ENCODE results near the gene MNAT1.
"Not testable (repeated sequence)": the region's sequence is repeated elsewhere in the genome, so short reads cannot be mapped to it uniquely, and the experiment has no call there.

The MNAT1 gene

GRCh38 chr14:60777856-60778578 lies 43.5 kb downstream of the MNAT1 start:
- peak overlapping the region; percentile 40 for H3K9ac ChIP-seq (ENCODE audit: low read depth, low read length)
- peaks cover 45% of the 10 kb centered on the region for H3K4me1 ChIP-seq (ENCODE audit: control insufficient read depth, insufficient read depth, low read length)
- H3K27me3 ChIP-seq (ENCODE audit: control insufficient read depth, insufficient read depth, low read length) = no peaks in the 10 kb centered on the region
- no peaks in the 10 kb centered on the region for H3K9me3 ChIP-seq (replicated peaks; ENCODE audit: low read length)
- H3K36me3 ChIP-seq (ENCODE audit: insufficient read depth, low read length) = no peaks in the 10 kb centered on the region
- H3K4me3 ChIP-seq (ENCODE audit: low read length) = no peak overlapping the region
- H3K4me2 ChIP-seq (ENCODE audit: low read length) = peak overlapping the region; percentile 56

GRCh38 chr14:60779745-60780514 lies 45.4 kb downstream of the MNAT1 start:
- H3K4me1 ChIP-seq (ENCODE audit: control insufficient read depth, insufficient read depth, low read length) = peaks cover 32% of the 10 kb centered on the region
- not testable (repeated sequence) for H3K9me3 ChIP-seq (replicated peaks; ENCODE audit: low read length); H3K9ac ChIP-seq (ENCODE audit: low read depth, low read length)

GRCh38 chr14:60780558-60780957 lies 46.0 kb downstream of the MNAT1 start:
- H3K36me3 ChIP-seq (ENCODE audit: insufficient read depth, low read length); H3K4me3 ChIP-seq (ENCODE audit: low read length); H3K27me3 ChIP-seq (ENCODE audit: control insufficient read depth, insufficient read depth, low read length); H3K9me3 ChIP-seq (replicated peaks; ENCODE audit: low read length); H3K4me2 ChIP-seq (ENCODE audit: low read length); H3K9ac ChIP-seq (ENCODE audit: low read depth, low read length): not testable (repeated sequence)
- H3K4me1 ChIP-seq (ENCODE audit: control insufficient read depth, insufficient read depth, low read length) = peaks cover 26% of the 10 kb centered on the region

More at GRCh38 chr14:60779745-60780514, 45.4 kb downstream of the MNAT1 start:
- H3K36me3 ChIP-seq (ENCODE audit: insufficient read depth, low read length); H3K4me3 ChIP-seq (ENCODE audit: low read length); H3K4me2 ChIP-seq (ENCODE audit: low read length); H3K27me3 ChIP-seq (ENCODE audit: control insufficient read depth, insufficient read depth, low read length): not testable (repeated sequence)

DNA sequence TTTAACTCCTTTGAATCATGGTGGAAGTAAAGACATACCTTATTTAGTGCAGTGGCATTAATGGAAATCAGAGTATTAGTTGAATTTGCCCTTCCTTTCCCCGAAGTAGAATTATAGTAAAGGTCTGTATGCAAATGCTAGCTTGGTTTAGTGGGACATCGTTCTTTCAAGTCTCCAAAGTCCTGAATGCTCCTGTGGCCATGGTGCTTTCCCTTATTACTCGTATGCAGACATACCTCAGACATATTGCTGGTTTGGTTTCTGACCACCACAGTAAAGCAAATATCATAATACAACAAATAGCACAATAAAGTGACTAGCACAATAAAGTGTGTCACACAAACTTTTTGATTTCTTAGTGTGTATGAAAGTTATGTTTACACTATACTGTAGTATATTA lies 52.3 kb downstream of the MNAT1 start:
- Histone ChIP-seq H3K4me3 (ENCODE audit: low read length) (no peak overlapping the region), H3K9ac (ENCODE audit: low read depth, low read length) (no peak overlapping the region), H3K4me1 (ENCODE audit: control insufficient read depth, insufficient read depth, low read length) (no peaks in the 10 kb centered on the region), H3K9me3 (replicated peaks; ENCODE audit: low read length) (no peaks in the 10 kb centered on the region), H3K36me3 (ENCODE audit: insufficient read depth, low read length) (peaks cover 4% of the 10 kb centered on the region), H3K4me2 (ENCODE audit: low read length) (no peak overlapping the region), H3K27me3 (ENCODE audit: control insufficient read depth, insufficient read depth, low read length) (no peaks in the 10 kb centered on the region)

- Histone ChIP-seq H3K9me3 (replicated peaks; ENCODE audit: low read length) (no peaks in the 10 kb centered on the region), H3K4me2 (ENCODE audit: low read length) (no peak overlapping the region), H3K4me3 (ENCODE audit: low read length) (no peak overlapping the region), H3K4me1 (ENCODE audit: control insufficient read depth, insufficient read depth, low read length) (no peaks in the 10 kb centered on the region), H3K27me3 (ENCODE audit: control insufficient read depth, insufficient read depth, low read length) (no peaks in the 10 kb centered on the region), H3K36me3 (ENCODE audit: insufficient read depth, low read length) (peaks cover 4% of the 10 kb centered on the region), H3K9ac (ENCODE audit: low read depth, low read length) (no peak overlapping the region)
Observed at GRCh38 chr14:60789656-60790055, 55.1 kb downstream of the MNAT1 start.

- Histone ChIP-seq H3K36me3 (ENCODE audit: insufficient read depth, low read length) (peaks cover 4% of the 10 kb centered on the region), H3K4me3 (ENCODE audit: low read length) (no peak overlapping the region), H3K27me3 (ENCODE audit: control insufficient read depth, insufficient read depth, low read length) (no peaks in the 10 kb centered on the region), H3K4me2 (ENCODE audit: low read length) (no peak overlapping the region), H3K4me1 (ENCODE audit: control insufficient read depth, insufficient read depth, low read length) (no peaks in the 10 kb centered on the region), H3K9ac (ENCODE audit: low read depth, low read length) (no peak overlapping the region), H3K9me3 (replicated peaks; ENCODE audit: low read length) (no peaks in the 10 kb centered on the region)
Observed at GRCh38 chr14:60790850-60791249, 56.3 kb downstream of the MNAT1 start.

DNA sequence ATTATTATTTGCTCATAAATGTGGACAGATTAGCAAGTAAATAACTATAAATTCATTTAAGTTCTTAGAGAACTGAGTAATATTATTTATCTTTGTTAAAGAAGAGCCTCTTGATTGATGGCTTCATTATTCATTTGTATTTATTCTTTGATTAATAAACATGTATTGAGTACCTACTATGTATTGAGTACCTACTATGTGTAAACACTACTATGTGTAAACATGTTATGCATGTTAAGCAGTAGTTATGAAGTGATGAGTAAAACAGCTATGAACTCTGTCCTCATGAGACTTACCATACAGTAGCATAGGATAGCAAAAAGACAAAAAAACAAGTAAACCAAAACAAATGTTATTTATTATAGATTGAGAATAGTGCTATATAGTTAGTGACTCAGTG lies 61.9 kb downstream of the MNAT1 start:
- Histone ChIP-seq H3K9me3 (replicated peaks; ENCODE audit: low read length) (no peaks in the 10 kb centered on the region), H3K4me3 (ENCODE audit: low read length) (no peak overlapping the region), H3K27me3 (ENCODE audit: control insufficient read depth, insufficient read depth, low read length) (no peaks in the 10 kb centered on the region), H3K4me2 (ENCODE audit: low read length) (no peak overlapping the region), H3K4me1 (ENCODE audit: control insufficient read depth, insufficient read depth, low read length) (no peaks in the 10 kb centered on the region), H3K36me3 (ENCODE audit: insufficient read depth, low read length) (no peaks in the 10 kb centered on the region), H3K9ac (ENCODE audit: low read depth, low read length) (no peak overlapping the region)

DNA sequence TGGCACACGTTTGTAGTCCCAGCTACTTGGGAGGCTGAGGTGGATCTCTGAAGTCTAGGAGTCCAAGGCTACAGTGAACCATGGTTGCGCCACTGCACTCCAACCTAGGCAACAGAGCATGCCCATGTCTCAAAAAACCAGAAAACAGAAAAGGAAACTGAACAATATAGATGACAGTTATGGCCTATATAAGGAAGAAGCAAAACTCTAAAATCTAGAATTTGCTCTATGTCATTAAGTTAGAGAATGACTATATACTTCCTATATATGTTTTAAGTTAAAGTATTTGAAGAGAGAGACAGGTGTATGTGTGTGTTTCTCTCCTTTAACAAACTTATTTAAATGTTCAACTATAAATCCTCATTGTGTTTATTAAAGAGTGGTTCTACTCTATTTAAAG lies 65.8 kb downstream of the MNAT1 start:
- Histone ChIP-seq H3K4me2 (ENCODE audit: low read length) (no peak overlapping the region), H3K36me3 (ENCODE audit: insufficient read depth, low read length) (no peaks in the 10 kb centered on the region)

DNA sequence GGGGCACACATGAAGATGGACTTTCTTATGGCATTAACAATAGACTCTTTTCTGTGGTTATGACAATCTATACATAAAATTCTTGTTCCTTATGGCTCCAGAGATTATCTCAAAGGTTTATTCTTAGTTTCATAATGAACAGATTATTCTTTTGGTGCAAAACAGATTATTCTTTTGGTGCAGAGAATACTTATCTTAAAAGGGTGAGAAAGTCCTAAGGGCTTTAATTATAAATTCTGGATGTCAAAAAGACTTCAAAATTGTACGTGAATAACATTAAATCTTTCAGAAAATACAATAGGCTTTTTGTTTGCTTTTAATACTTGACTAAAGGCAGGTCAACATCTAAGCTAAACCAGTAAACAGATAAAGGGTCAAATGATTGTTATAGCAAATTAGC lies 69.3 kb downstream of the MNAT1 start:
- H3K36me3 ChIP-seq (ENCODE audit: insufficient read depth, low read length) = peaks cover 4% of the 10 kb centered on the region
- no peaks in the 10 kb centered on the region for H3K9me3 ChIP-seq (replicated peaks; ENCODE audit: low read length)
- H3K4me1 ChIP-seq (ENCODE audit: control insufficient read depth, insufficient read depth, low read length) = peaks cover 22% of the 10 kb centered on the region
- no peaks in the 10 kb centered on the region for H3K27me3 ChIP-seq (ENCODE audit: control insufficient read depth, insufficient read depth, low read length)
- no peak overlapping the region for H3K9ac ChIP-seq (ENCODE audit: low read depth, low read length)
- H3K4me3 ChIP-seq (ENCODE audit: low read length) = no peak overlapping the region
- no peak overlapping the region for H3K4me2 ChIP-seq (ENCODE audit: low read length)

More for the DNA sequence above, 65.8 kb downstream of the MNAT1 start:
- Histone ChIP-seq H3K4me1 (ENCODE audit: control insufficient read depth, insufficient read depth, low read length) (peaks cover under 1% of the 10 kb centered on the region), H3K4me3 (ENCODE audit: low read length) (no peak overlapping the region), H3K9ac (ENCODE audit: low read depth, low read length) (no peak overlapping the region), H3K9me3 (replicated peaks; ENCODE audit: low read length) (no peaks in the 10 kb centered on the region), H3K27me3 (ENCODE audit: control insufficient read depth, insufficient read depth, low read length) (no peaks in the 10 kb centered on the region)

DNA sequence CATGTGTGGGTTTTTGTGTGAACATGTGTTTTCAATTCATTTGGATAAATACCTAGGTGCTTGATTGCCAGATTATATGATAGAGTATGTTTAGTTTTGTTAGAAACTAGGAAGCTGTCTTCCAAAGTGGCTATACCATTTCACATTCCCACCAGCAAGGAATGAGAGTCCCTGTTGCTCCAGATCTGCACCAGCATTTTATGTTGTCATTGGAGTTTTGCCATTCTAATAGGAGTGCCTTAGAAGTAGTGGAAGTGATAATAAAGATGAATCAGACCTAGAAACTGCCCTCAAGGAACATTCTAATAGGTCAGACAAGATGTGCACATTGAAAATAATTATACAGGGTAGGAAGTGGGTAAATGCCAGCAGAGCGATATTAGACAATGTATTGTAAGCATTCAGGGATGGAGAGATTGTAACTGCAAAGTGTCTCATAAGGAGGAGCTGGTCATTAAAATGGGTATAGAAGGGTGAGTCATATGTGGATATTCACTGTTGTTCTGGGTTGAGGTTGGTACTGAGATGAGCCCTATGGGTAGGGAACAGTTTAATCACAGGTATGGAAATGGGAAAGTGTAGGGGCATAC lies 71.4 kb downstream of the MNAT1 start:
- Histone ChIP-seq H3K4me1 (ENCODE audit: control insufficient read depth, insufficient read depth, low read length) (peaks cover 22% of the 10 kb centered on the region), H3K9me3 (replicated peaks; ENCODE audit: low read length) (no peaks in the 10 kb centered on the region), H3K4me2 (ENCODE audit: low read length) (no peak overlapping the region), H3K4me3 (ENCODE audit: low read length) (no peak overlapping the region), H3K9ac (ENCODE audit: low read depth, low read length) (no peak overlapping the region), H3K36me3 (ENCODE audit: insufficient read depth, low read length) (peaks cover 4% of the 10 kb centered on the region), H3K27me3 (ENCODE audit: control insufficient read depth, insufficient read depth, low read length) (no peaks in the 10 kb centered on the region)

DNA sequence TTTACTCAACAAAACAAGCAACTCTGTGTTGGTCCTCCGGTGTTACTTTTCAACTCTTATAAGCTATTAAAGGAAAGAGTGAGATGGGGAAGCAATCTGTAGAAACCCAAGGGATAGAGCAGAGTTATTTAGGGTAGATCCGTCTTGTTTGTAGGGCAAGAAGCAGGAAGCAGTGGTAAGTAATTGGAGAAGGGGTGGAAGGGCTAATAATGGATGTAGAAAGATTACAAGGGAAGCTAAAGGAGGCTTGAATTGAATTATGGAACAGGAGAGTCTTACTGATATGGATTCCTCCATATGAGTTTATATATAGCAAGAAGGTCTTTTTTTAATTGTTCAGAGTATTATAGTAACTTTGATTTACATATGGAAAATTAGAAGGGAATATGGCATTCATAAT lies 72.7 kb downstream of the MNAT1 start:
- no peaks in the 10 kb centered on the region for H3K27me3 ChIP-seq (ENCODE audit: control insufficient read depth, insufficient read depth, low read length)
- no peak overlapping the region for H3K4me2 ChIP-seq (ENCODE audit: low read length)
- H3K4me1 ChIP-seq (ENCODE audit: control insufficient read depth, insufficient read depth, low read length) = peaks cover 22% of the 10 kb centered on the region
- H3K9me3 ChIP-seq (replicated peaks; ENCODE audit: low read length) = no peaks in the 10 kb centered on the region
- peaks cover 10% of the 10 kb centered on the region for H3K36me3 ChIP-seq (ENCODE audit: insufficient read depth, low read length)
- no peak overlapping the region for H3K4me3 ChIP-seq (ENCODE audit: low read length)
- H3K9ac ChIP-seq (ENCODE audit: low read depth, low read length) = no peak overlapping the region
